ENCODE measurements around the gene FOSL1.

FOSL1 gene

DNA sequence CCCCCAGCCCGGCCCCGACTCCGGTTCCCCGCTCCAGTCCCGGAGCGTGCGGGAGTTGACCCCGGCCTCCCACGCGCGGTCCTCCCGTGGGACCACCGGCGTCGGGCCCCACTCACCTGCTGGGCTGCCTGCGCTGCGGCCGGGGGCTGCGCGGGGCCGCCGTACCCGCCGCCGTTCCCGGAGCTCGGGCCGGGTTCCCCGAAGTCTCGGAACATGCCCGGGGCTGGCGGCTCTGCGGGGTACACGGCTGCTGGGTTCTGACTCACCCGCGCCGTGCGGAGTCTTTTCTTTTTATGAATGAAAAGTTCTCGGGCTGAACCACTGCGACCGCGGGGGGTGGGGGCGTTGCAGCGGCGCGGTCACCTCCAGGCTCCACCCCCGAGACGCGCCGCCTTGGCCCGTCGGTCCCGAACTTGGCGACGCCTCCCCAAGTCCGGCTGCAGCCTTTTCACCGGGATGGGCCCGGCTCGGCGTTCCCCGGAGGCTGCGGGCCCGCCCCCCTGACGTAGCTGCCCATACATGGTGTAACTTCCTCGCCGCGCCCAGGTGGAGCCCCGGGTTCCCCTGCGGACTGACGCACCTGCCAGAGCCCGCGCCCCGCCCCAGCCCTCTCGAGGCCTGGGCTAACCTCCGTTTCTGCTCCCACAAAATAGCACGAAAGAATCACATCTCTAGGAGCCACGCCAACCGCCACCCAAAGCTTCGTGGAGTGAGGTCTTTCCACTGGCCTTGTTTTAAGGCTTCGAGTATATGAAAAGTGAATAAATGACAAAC is at the start of gene FOSL1:
Gene FOSL1, minus strand, starts transcription at position 264 of the 774 bp plus-strand sequence. Its CDS starts 49 bp downstream, at position 215.
- no peak for FAIRE-seq

DNA sequence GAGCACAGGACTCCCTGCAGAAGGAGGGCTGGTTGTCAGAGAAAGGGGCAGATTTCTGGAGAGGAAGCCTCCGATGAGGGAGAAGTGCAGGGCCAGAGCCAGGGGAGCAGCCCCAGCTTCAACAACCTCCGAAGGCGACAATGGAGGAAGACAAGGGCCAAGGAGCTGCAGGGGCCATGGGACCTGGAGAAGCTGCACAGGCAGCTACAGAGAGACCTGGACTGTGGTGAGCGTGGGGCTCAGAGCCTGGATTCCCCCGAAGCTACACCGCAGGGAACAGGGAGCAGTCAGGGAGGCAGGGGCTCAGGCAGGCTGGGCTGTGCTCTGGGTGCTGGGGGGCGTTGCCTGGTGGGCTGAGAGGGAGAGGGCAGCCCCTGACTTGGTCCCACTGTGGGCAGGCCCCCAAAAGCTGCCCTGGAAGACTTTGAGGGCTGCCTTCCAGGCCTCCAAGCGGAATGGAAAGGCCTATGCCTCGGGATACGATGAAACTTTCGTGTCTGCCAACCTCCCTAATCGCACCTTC is 47.5 kb upstream of the FOSL1 start:
- FAIRE-seq: no peak

DNA sequence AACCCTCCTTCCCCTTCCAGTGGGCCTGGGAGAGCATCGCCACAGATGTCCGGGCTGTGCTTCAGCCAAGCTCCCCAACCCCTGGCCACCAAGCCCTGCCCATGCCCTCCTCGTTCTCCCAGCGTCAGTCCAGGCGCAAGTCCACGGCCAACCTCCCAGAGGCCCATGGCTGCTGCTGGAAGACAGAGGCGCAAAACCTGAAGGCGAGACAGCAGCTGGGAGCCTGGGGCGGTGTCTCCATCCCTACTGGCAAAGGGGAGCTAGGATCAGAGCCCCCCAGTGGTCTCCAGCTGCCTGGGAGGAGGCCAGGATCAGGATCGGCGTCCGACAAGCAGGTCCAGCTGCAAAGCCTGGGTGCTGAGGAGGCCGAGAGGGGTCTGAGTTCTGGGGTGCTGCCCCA is 46.9 kb upstream of the FOSL1 start:
- no peak for FAIRE-seq

DNA sequence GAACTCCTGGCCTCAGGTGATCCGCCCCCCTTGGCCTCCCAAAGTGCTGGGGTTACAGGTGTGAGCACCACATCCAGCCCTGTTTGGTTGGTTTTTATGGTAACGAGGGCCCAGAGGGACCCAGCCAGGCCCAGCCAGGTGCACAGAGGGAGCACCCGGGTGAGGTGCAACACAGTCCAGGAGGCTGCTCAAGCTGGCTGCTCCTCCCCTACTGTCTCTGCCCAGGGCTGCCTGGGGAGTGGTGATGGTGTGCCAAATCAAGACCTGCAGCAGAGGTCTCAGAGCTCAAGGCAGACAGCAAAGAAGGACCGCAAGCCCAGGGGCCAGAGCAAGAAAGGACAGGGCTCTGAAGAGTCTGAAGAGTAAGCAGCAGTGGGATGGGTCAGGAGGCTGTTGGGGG is 46.5 kb upstream of the FOSL1 start:
- FAIRE-seq: no peak

DNA sequence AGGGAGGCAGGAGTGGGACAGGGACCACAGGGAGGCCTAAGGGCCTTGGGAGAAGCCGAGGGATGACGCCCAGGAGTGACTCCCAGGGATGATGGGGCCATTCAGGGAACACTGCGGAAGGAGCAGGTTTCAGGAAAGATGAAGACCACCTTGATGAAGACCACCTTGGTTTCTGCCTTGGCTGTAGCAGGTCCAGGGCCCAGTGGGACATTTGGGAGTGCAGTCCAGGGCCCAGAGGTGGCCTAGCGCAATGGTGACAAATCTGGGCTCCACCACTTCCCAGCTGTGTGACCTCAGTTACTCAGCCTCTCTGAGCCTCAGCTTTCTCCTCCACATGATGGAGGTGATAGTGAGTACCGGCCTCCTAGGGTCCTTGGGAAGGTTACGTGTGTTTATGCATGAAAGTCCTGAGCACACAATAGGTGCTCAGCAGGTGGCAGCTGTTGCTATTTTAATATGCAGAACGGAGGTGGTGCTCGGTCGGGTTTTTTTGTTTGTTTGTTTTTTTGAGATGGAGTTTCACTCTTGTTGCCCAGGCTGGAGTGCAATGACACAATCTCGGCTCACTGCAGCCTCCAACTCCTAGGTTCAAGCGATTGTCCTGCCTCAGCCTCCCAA is 45.9 kb upstream of the FOSL1 start:
- no peak for FAIRE-seq

DNA sequence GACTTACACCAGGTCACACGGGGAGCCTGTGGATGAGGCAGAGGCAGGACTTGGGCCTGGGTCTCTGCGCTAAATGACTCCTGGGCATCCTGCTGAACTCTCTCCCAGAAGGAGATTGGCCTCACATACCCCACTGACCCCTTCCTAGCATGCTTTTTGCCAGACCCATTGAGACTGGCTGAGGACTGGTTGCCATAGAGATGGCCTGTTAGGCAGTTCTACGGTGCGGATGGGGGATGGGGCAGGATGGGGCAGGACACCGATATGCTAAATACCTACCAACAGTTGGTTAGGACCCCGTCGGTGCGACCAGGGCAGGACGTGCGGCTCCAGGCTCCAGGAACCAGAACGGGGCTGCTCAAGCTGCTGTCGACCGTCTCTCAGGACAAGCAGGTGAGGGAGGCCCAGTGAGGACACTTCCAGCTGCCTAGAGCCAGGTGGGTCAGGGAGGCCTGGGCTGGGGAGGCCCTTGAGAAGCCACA is 45.3 kb upstream of the FOSL1 start, which contains the start of gene TSGA10IP:
Gene TSGA10IP, plus strand, starts transcription at position 51 of the 482 bp plus-strand sequence. Its CDS starts 196 bp downstream, at position 247.
- no peak for FAIRE-seq

DNA sequence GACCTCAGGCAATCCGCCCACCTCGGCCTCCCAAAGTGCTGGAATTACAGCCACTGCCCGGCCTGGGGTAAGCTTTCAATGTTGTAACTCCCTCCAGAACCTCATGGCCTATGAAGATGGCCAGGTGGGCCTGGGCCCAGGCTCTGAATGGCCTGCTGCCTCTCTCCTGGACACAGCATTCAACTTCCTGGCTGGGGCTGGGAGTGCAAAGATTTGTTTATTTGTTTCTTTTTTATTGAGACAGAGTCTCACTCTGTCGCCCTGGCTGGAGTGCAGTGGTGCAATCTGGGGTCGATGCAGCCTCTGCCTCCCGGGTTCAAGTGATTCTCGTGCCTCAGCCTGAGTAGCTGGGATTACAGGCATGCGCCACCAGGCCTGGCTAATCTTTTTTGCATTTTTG is 44.6 kb upstream of the FOSL1 start:
- FAIRE-seq: no peak

DNA sequence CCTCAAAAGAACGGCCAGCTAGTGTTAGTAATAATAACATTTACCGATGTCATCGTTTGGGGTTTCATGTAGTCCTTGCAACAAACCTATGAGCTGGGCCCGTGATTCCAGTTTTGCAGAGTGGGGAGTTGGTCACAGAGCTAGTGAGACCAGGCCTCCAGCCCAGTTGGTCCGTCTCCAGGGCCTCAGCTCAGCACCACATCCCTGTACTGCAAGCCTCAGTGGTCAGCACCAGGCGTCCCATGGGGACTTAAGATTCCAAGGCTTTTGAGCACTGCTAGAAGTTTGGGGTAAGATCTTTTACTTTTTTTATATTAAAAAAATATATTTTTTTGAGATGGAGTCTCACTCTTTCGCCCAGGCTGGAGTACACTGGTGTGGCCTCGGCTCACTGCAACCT is 44.0 kb upstream of the FOSL1 start:
- FAIRE-seq: no peak

DNA sequence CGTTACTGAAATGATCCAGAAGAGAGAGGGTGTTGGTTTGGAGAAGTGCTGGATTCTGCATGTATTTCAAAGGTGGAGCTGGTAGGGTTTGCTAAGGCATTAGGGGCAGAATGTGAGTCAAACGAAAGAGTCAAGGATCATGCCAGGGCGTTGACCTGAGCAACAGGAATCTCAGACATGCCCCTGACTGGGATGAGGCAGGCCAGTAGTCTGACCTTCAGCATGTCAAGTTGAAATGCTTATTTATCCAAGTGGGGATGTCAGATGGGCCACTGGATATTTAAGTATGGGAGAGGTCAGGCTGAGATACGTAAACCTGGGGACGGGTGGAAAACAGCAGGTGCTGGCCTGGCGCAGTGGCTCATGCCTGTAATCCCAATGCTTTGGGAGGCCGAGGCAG is 42.3 kb upstream of the FOSL1 start:
- FAIRE-seq: no peak

DNA sequence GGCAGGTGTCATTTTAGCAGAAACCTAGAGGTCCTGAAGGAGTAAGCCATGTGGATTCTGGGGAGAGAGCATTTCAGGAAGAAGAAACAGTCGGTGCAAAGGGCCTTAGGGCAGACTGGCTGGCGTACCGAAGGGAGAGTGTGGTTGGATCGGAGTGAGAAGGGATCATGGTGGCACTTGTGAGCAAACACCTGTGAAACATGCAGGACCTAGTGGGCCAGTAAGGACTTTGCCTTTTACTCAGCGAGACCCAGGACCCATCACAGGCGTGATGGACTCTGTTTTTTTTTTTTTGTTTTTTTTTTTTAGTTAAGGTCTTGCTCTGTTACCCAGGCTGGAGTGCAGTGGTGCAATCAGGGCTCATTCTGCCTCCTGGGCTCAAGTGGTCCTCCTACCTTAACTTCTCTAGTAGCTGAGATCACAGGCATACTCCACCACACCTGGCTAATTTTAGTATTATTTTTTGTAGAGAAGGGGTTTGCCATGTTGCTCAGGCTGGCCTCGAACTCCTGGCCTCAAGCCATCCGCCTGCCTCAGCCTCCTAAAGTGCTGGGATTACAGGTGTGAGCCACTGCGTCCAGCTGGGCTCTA is 41.6 kb upstream of the FOSL1 start:
- no peak for FAIRE-seq

DNA sequence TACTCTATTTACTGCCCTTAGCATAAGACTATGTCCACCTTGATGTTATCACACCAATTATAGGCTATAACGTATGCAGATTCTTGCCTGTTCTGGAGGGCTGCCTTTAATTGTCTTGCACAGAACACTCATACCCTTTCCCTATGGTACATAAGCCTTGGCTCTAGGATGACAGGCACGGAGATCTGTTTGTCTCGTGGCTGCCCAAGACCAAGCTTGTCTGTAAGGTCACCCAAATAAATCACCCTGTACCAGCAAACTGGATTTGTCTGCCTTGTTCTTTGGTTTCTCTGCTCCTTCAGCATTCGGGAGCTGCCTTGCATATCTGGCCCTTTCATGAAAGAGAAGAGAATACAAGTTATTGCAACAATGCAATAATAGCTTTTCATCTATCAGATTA is 37.6 kb upstream of the FOSL1 start:
- FAIRE-seq: no peak

DNA sequence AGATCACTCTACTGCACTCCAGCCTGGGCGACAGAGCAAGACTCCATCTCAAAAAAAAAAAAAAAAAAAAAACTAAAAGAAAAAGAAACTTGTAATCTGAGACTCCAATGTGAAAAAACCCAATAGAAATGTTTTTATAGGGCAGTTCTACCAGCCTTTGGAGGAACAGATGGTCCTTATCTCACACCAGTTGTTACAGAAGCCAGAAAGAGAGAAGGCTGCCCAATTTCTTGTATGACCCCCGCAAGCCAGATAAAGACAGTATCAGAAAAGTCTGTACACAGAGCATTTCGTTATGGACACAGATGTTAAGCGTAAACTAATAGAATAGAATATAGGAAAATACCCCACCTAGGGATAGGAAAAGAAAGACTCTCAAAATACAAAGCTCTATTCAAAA is 33.8 kb upstream of the FOSL1 start:
- FAIRE-seq: no peak

DNA sequence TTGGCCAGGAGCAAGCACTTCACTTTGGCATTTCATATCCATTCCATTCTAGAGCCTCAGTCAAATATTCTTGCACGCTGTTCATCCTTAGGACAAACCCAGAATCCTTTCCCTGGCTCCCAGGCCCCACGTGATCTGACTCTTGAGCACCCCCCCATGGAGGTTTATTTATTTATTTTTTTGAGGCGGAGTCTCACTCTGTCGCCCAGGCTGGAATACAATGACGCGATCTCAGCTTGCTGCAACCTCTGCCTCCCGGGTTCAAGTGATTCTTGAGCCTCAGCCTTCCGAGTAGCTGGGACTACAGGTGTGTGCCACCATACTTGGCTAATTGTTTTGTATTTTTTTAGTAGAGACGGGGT is 32.4 kb upstream of the FOSL1 start:
- FAIRE-seq: no peak

DNA sequence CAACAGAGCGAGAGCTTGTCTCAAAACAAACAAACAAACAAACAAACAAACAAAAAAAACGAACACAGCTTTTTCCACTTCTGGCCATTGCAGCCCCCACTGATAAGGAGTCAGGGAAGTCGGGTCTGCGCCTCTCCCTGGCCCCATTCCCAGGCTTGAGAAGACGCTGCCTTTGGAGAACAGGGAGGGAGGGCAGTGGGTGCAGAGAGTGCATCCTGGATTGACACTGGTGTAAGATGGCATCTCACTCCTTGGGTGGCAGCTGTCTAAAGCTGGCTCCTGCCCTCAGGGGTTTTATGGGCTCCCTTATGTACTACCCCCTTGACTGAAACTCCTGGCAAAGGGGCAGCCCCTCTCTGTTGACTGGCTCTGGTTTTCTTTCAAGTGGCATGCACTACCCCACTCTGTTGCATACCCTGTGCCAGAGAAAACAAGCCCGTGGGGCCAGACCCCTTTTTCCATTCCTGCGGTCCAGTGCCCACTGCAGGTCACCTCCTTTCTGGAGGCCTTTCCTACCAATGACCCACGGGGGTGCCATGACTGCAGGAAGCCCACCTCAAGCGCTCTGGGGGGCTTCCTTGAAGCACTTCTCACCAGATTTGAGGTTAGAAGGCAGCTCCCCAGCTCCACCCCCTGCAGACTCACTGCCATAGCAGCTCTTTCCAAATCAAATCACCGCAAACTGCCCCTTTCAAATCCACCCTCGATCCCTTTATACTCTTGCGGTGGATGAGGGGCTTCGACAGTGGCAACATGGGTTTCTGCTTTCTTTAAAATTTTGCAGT is 31.8 kb upstream of the FOSL1 start:
- no peak for FAIRE-seq

DNA sequence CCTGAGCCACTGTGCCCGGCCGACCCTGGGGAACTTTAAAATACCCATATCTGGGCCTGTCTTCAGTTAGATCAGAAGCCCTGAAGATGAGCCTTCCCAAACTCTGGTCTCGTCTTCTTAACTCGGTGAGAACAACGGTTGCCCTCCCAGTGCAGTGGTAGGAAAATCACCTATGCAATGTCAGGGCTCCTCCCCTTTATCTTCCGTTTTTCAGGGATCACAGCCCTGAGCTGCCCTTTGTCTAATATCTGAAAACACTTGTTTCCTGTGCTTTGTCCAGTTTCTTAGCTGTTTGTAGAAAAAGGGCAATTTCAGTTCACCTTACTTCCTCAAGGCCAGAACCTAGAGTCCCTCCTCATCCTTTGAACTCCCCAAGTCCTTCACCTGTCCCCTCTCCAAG is 28.5 kb upstream of the FOSL1 start:
- no peak for FAIRE-seq

DNA sequence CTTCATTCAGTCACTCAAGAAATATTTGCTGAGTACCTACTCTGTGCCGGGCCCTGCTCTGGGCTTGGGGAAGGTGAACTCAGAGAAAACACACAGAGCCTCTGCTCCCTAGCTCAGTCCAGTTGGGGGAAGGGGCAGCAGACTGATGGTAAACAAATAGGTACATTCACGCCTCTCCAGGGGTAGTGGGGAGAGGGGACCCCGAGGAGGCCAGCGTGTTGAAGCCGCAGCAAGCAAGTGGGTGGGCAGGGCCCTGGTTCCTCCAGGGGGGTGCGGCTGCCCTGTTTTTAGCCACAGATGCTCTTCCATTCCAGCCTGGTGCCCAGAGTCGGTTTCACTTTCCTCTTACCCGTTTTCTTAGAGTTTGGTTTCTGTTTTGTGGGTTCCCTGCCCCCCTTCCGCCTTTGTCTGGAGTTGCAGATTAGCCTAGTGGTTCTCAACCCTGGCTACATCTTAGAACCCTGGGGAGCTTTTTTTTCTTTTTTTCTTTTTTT is 27.8 kb upstream of the FOSL1 start:
- FAIRE-seq: no peak

DNA sequence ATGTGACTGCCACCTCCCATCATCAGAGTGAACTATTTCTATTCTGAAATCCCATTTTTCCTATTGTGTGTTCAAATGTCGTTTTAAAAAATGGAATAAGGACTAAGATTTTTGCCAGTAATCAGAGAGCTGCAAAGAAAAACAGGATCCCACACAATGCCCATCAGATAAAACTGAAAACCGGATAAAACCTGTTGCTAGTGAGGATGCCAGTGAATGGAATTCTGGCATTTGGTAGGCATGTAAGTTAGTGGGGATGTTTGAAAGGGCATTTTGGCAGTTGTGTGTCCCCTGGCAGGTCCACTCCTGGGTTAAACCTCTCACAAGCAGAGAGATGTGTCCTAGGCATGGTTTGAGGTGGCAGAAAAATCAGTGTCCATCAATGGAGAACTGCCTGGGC is 25.2 kb upstream of the FOSL1 start:
- no peak for FAIRE-seq

DNA sequence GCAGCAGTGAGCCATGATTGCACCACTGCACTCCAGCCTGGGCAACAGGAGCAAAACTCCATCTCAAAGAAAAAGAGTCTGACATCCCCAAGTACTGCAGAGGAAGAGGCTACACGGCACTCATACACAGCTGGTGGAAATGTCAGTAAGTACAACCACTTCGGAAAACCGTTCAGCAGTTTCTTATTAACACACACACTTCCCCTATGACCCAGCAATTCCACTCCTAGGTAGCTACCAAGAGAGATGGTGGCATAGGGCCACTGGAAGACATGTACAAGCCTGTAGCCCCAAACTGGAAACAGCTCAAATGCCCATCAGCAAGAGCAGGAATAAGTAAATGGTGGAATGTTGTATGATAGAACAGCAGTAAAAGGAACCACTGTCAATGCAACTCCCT is 22.4 kb upstream of the FOSL1 start:
- no peak for FAIRE-seq

DNA sequence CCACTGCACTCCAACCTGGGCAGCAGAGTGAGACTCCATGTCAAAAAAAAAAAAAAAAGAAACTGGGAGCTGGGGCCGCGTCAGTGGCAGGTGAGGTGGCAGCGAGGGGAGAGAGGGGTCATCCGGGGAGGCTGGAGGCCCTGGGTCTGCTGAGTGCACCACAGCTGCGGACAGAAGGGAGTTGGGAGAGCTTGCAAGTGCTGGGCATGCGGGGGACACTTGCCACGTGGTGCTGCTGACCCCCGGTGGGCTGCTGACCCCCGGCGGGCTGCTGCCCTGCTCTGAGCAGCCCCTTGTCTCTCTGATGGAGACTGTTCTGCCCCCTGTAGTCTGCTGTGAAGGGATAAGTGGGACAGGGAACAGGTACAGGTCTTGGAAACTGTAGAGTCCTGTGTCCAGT is 21.7 kb upstream of the FOSL1 start:
- FAIRE-seq: no peak

DNA sequence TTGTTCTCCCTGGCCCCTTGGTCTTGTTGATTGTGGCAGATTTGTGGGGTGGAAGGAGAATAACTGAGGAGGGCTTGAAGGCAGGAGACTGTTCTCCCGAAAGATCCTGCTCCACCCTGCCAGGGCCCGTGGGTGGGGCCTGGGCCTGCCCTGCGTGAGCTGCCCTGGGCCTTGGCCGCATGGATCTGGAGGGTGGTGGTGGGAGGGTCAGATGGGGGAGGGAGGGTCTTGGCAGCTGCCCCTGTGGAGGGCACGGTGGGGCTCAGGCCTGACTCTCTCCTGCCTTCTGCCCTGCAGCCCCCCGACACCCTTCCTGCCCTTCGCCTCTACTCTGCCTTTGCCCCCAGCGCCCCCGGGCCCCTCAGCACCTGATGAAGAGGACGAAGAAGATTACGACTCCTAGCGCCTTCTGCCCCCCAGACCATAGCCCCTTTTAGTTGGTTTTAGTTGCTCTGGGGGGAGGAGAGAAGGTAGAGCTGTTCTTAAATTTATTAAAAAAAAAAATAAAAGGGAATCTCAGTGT is 20.9 kb upstream of the FOSL1 start:
- FAIRE-seq: no peak

DNA sequence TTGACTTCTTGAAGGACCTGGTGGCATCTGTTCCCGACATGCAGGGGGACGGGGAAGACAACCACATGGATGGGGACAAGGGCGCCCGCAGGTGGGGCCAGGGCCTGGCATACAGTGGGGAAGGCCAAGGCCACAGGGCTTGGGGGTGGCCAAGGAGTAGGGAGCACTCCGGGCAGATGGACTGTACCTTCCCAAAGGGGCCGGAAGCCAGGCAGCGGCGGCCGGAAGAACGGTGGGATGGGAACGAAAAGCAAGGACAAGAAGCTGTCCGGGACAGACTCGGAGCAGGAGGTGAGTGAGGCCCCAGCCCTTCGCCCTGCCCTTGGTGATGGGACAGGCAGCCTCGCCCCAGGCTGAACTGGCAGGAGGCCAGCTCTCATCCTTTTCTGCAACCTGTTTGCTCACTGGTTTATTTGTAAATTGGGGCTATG is 20.2 kb upstream of the FOSL1 start:
- no peak for FAIRE-seq

DNA sequence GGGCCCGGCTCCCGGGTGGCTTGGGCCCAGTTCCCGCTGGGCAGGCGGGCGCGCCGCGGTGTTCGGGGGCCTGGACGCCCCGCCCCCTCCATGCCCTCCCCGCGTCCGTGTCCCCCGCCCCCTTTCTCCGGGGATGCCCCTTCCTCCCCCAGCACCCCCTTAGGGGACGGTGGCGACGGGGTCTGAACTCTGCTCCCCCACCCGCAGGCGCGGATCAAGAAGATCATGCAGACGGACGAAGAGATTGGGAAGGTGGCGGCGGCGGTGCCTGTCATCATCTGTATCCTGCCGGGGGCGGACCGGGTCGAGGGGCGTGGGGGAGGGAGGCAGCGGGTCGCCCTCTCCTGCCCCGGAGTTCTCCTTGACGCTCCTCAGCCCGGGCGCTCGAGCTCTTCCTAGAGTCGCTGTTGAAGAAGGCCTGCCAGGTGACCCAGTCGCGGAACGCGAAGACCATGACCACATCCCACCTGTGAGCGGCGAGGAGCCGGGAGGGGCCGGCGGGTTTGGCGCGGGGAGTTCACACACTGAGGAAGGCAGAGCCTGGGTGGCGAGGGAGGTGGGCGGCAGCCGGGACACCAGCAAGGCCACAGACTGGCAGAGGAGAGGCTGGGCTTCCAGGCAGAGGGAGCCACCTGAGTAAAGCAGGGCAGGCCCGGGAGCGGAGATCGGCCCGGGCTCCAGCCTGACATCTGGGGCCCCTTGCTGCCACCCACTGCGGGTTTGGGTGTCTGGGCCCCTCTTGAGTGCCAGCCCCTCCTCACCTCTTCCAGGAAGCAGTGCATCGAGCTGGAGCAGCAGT is 19.6 kb upstream of the FOSL1 start:
- FAIRE-seq: no peak
